HG02973 (cell line): ENCODE measurements around the gene CFD.
"Not testable (repeated sequence)": the region's sequence is repeated elsewhere in the genome, so short reads cannot be mapped to it uniquely, and the experiment has no call there.

Experiments
- ATAC-seq: cut with Tn5 transposase; IDR thresholded peaks from one replicate; pipeline ENCODE4 v1.9.1; 2021; ENCODE audit warnings: moderate library complexity; ENCODE audit not compliant: unreplicated experiment

Gene CFD

GRCh38 chr19:852136-853013 lies 7.1 kb upstream of the CFD start, which contains the start of gene ELANE:
ELANE (plus strand) TSS chr19:852303; CDS start chr19:852329, 26 bp downstream.
- no peak for ATAC-seq

GRCh38 chr19:853014-853585 lies 6.4 kb upstream of the CFD start:
- ATAC-seq, result no peak

GRCh38 chr19:853614-854220 lies 5.7 kb upstream of the CFD start:
- ATAC-seq, result not testable (repeated sequence)

GRCh38 chr19:854549-854948 lies 4.9 kb upstream of the CFD start:
- ATAC-seq, result no peak

- ATAC-seq, result no peak
Measured at GRCh38 chr19:855142-855541, 4.3 kb upstream of the CFD start.

- no peak for ATAC-seq
Measured at GRCh38 chr19:855566-856120, 3.8 kb upstream of the CFD start.

GRCh38 chr19:858284-858683 lies 1.2 kb upstream of the CFD start:
- ATAC-seq, result no peak

- ATAC-seq, result no peak
Measured at GRCh38 chr19:861141-861755, 1.8 kb downstream of the CFD start.

GRCh38 chr19:861756-862580 lies 2.5 kb downstream of the CFD start:
- no peak for ATAC-seq

GRCh38 chr19:862581-863314 lies 3.3 kb downstream of the CFD start:
- no peak for ATAC-seq

- no peak for ATAC-seq
Measured at GRCh38 chr19:863315-863620, 3.8 kb downstream of the CFD start.

GRCh38 chr19:866769-867300 lies 7.4 kb downstream of the CFD start:
- no peak for ATAC-seq

- ATAC-seq, result no peak
Measured at GRCh38 chr19:867301-867793, 7.9 kb downstream of the CFD start.

GRCh38 chr19:867855-868457 lies 8.5 kb downstream of the CFD start:
- no peak for ATAC-seq

GRCh38 chr19:868458-869244 lies 9.2 kb downstream of the CFD start:
- no peak for ATAC-seq

GRCh38 chr19:869245-870177 lies 10.0 kb downstream of the CFD start:
- no peak for ATAC-seq

- no peak for ATAC-seq
Measured at GRCh38 chr19:870314-870713, 10.8 kb downstream of the CFD start.
